ENCODE results near the gene HSPA1L.

GRCh38 chr6:31799781-31800180 lies 15.3 kb downstream of the HSPA1L start:
- no peak for TF ChIP-seq CTCF (optimal IDR thresholded peaks at IDR 0.05 in 1 of 3, IDR thresholded peaks at IDR 0.05 in 1 of 3, conservative IDR thresholded peaks at IDR 0.05 in 1 of 3; ENCODE audit: extremely low read depth in 1 of 3, insufficient read depth in 2 of 3, low read length in 3 of 3)
- no peak for TF ChIP-seq EZH2 (IDR thresholded peaks at IDR 0.05; ENCODE audit: low read length)
